Brain microvascular endothelial cell (primary cell): ENCODE data around the gene GRIK5.

Experiments used
- DNase-seq: peaks from one replicate; pipeline ENCODE4 v3.0.0-alpha.2; 2020
- H3K27ac ChIP-seq: fragments of 250-450 bp; sonication (Bioruptor Pico); 2 replicates; pipeline ENCODE4 v1.5.1; 2020; ENCODE audit warnings: mild to moderate bottlenecking, moderate library complexity
- H3K27me3 ChIP-seq: fragments of 250-450 bp; sonication (Bioruptor Pico); replicated peaks from 2 replicates; pipeline ENCODE4 v1.5.1; 2020; ENCODE audit warnings: mild to moderate bottlenecking
- H3K36me3 ChIP-seq: fragments of 250-450 bp; sonication (Bioruptor Pico); replicated peaks from 2 replicates; pipeline ENCODE4 v1.5.1; 2020; ENCODE audit warnings: mild to moderate bottlenecking
- H3K4me3 ChIP-seq: 2 replicates; pipeline ENCODE4 v1.5.1; 2011; ENCODE audit warnings: low read depth, mild to moderate bottlenecking, control low read depth, low read length, moderate library complexity
- CTCF ChIP-seq: IDR thresholded peaks from 2 replicates; pipeline ENCODE4 v1.5.1; 2011; ENCODE audit warnings: low read depth, mild to moderate bottlenecking, moderate library complexity, low read length, control low read depth, inconsistent platforms; ENCODE audit errors: missing control alignments
- in situ Hi-C: cut with HindIII; loops from 2 replicates; pipeline ENCODE4 v1.10.0; 2017; ENCODE audit warnings: low sequenced_read_pairs, low pct_ligation_motif_present

Gene GRIK5

GRCh38 chr19:42054205-42054604 is 15.8 kb downstream of the GRIK5 start:
- Histone ChIP-seq H3K27me3 (no peaks in the 10 kb centered on the region), H3K36me3 (no peaks in the 10 kb centered on the region), H3K27ac (no peak overlapping the region), H3K4me3 (no peak overlapping the region)
- TF ChIP-seq CTCF = no peak
- DNase-seq = no peak
- in situ Hi-C loops = no loop called here

GRCh38 chr19:42053037-42053935 is 16.7 kb downstream of the GRIK5 start:
- in situ Hi-C loops = no loop called here
- Histone ChIP-seq H3K36me3 (no peaks in the 10 kb centered on the region), H3K27me3 (no peaks in the 10 kb centered on the region), H3K4me3 (no peak overlapping the region), H3K27ac (no peak overlapping the region)
- TF ChIP-seq CTCF = no peak
- DNase-seq = no peak

- Histone ChIP-seq H3K36me3 (no peaks in the 10 kb centered on the region), H3K27ac (no peak overlapping the region)
- in situ Hi-C loops = no loop called here
Measured at GRCh38 chr19:42052241-42052863, 17.7 kb downstream of the GRIK5 start.

GRCh38 chr19:42051166-42052115 is 18.6 kb downstream of the GRIK5 start:
- Histone ChIP-seq H3K4me3 (no peak overlapping the region), H3K36me3 (no peaks in the 10 kb centered on the region), H3K27me3 (no peaks in the 10 kb centered on the region), H3K27ac (no peak overlapping the region)
- no peak for DNase-seq
- TF ChIP-seq CTCF = no peak
- in situ Hi-C loops = no loop called here

More at GRCh38 chr19:42052241-42052863, 17.7 kb downstream of the GRIK5 start:
- no peak for TF ChIP-seq CTCF
- no peak overlapping the region for H3K4me3 ChIP-seq
- DNase-seq = no peak
- no peaks in the 10 kb centered on the region for H3K27me3 ChIP-seq

GRCh38 chr19:42048992-42049391 is 21.0 kb downstream of the GRIK5 start:
- in situ Hi-C loops = no loop called here
- Histone ChIP-seq H3K27ac (no peak overlapping the region), H3K36me3 (no peaks in the 10 kb centered on the region), H3K4me3 (no peak overlapping the region), H3K27me3 (no peaks in the 10 kb centered on the region)
- DNase-seq = no peak
- no peak for TF ChIP-seq CTCF
